Gastrocnemius medialis (tissue), 4 donors: ENCODE results near the gene ARVCF.

Experiments
- POLR2A ChIP-seq, 2 donors: fragments of 450-650 bp; IDR thresholded peaks; one replicate each; pipeline ENCODE4 v1.6.1; 2017; ENCODE audit warnings: antibody characterized with exemption in 2 of 2, mild to moderate bottlenecking in 2 of 2, moderate library complexity in 2 of 2
- TF ChIP-seq, protein P1 (sequence below), 5 experiments: fragments of 450-650 bp in 3 of 5; fragments of 200-600 bp in 2 of 5; sonication (generic) in 2 of 5; IDR thresholded peaks in 4 of 5; conservative IDR thresholded peaks in 1 of 5; 1 replicate in 4 of 5; 2 replicates in 1 of 5; pipeline ENCODE4 v1.5.1; 2016 to 2019; ENCODE audit warnings: antibody characterized with exemption in 5 of 5, mild to moderate bottlenecking in 3 of 5, moderate library complexity in 3 of 5

DNA sequence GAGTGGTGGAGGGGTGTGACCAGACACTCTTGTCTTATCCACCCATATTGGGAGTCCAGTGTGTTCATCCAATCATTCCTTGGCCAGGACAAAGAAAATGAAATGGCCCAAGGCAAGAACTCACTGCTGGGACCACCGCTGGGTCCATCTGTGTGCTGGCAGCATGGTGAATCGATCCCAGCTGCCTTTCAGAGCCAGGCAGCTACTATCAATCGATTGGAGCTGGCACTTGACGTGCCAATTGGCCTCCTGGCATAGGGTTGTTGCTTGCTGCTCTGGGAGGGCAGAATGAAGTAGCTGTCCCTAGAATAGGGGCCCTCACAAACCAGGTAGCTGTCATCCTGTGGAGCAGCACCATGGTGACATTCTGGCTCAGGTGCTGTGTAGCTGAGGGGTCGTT, 1.4 kb upstream of the ARVCF start:
- TF ChIP-seq, protein P1, sequence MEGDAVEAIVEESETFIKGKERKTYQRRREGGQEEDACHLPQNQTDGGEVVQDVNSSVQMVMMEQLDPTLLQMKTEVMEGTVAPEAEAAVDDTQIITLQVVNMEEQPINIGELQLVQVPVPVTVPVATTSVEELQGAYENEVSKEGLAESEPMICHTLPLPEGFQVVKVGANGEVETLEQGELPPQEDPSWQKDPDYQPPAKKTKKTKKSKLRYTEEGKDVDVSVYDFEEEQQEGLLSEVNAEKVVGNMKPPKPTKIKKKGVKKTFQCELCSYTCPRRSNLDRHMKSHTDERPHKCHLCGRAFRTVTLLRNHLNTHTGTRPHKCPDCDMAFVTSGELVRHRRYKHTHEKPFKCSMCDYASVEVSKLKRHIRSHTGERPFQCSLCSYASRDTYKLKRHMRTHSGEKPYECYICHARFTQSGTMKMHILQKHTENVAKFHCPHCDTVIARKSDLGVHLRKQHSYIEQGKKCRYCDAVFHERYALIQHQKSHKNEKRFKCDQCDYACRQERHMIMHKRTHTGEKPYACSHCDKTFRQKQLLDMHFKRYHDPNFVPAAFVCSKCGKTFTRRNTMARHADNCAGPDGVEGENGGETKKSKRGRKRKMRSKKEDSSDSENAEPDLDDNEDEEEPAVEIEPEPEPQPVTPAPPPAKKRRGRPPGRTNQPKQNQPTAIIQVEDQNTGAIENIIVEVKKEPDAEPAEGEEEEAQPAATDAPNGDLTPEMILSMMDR (IDR thresholded peaks at IDR 0.05 in 4 of 5, conservative IDR thresholded peaks at IDR 0.05 in 1 of 5): no peak
- TF ChIP-seq POLR2A (IDR thresholded peaks at IDR 0.05): no peak
